Epithelial cell of prostate (primary cell): ENCODE data around the gene MLLT1.

Experiments
- DNase-seq: peaks from one replicate; pipeline ENCODE4 v3.0.0-alpha.2; 2011; ENCODE audit warnings: low read depth, low spot score
- H3K27ac ChIP-seq: fragments of 450-650 bp; 2 replicates; pipeline ENCODE4 v1.5.1; 2017; ENCODE audit warnings: mild to moderate bottlenecking

MLLT1 gene

GRCh38 chr19:6225232-6225865, 54.4 kb downstream of the MLLT1 start:
- no peak overlapping the region for H3K27ac ChIP-seq
- no peak for DNase-seq

- DNase-seq: no peak
Measured at GRCh38 chr19:6224308-6224675, 55.5 kb downstream of the MLLT1 start.

GRCh38 chr19:6223461-6224307, 56.1 kb downstream of the MLLT1 start:
- no peak overlapping the region for H3K27ac ChIP-seq

More at GRCh38 chr19:6224308-6224675, 55.5 kb downstream of the MLLT1 start:
- H3K27ac ChIP-seq: no peak overlapping the region

DNA sequence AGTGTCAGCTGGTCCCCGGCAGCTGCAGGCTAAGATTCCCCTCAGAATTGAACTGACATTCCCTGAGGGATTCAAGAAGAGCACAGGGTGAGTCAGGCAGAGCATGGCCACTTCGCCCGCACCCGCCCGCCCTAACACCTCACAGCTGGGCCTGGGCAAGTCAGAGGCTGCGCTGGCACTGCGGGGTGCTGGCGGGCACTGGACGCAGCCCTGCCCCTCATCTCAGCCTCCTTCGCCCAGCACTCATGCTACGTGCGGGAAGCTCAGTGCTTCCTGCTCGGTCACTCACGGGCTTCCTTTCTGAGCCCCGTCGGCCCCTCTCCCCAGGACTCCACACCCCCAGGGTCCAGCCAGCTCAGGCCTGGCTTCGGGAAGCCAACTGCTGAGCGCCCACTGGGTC, 56.9 kb downstream of the MLLT1 start:
- no peak overlapping the region for H3K27ac ChIP-seq
- no peak for DNase-seq

More at GRCh38 chr19:6223461-6224307, 56.1 kb downstream of the MLLT1 start:
- DNase-seq: no peak

GRCh38 chr19:6221878-6222746, 57.7 kb downstream of the MLLT1 start:
- no peak overlapping the region for H3K27ac ChIP-seq
- DNase-seq: no peak

GRCh38 chr19:6221220-6221877, 58.4 kb downstream of the MLLT1 start:
- no peak for DNase-seq
- H3K27ac ChIP-seq: no peak overlapping the region

GRCh38 chr19:6220385-6221191, 59.2 kb downstream of the MLLT1 start:
- H3K27ac ChIP-seq: no peak overlapping the region
- no peak for DNase-seq

DNA sequence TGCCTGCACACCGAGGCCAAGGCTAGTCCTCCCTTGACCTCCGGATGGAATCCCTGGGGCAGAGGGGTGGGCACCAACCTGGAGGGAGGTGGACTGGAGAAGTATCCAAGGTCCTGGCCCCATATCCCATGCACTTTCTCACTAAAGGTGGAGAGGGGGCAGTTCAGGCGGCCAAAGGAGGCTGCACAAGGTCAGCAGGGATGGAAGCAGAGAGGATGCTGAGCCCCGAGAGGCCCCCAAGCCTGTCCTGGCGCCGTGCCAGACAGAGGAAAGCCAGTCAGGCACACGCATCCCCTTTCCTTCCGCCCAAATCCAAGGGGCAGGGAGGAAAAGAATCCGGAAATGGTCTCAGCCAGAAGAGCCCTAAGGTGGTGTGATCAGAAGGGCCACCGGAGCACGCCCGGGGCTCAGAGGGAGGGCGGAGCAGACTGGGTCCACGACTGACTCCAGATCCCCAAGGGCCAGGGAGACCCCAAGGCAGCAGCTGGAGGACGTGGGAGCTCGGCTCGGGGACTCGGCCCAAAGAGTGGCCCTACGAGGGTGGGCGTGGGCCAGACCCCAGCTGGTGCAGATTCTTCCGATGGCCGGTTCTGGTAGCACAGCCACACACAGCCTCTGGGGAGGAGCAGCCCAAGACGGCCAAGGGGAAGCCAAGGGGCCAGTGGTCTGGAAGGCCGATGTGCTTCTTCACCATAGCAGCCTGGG, 60.0 kb downstream of the MLLT1 start:
- DNase-seq: no peak
- H3K27ac ChIP-seq: no peak overlapping the region

- no peak for DNase-seq
- no peak overlapping the region for H3K27ac ChIP-seq
Measured at GRCh38 chr19:6219147-6219525, 60.6 kb downstream of the MLLT1 start.

DNA sequence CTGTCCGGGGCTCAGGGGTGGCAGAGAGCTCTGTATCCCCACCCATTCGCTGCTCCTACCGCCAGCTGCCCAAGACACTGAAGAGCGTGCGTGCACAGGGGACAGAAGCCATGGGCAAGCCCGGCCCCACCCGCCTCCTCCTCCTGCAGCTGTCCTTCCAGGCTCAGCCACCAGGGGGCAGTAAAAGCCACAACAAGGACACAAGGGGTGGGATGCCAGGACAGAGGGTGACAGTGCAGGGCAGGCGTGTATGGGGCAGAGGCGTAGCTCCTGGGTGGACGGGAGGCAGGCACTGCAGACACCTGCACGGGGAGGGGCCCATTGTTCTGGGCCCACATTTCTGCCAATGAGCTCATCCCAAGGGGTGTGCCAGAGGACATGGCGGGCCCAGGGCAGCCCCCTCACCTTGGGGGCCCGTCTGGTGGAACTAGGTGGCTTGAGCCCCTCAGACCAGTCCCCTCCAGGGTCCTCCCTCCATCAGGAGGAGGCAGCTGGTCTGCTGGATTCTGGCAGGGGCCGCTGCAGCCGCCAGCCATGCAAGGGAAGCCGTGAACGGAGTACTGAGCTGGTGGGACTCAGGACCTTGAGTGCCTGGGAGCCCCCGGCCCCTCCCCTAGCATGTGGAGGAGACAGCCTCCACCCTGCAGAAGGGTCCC, 61.2 kb downstream of the MLLT1 start:
- no peak for DNase-seq
- H3K27ac ChIP-seq: no peak overlapping the region

DNA sequence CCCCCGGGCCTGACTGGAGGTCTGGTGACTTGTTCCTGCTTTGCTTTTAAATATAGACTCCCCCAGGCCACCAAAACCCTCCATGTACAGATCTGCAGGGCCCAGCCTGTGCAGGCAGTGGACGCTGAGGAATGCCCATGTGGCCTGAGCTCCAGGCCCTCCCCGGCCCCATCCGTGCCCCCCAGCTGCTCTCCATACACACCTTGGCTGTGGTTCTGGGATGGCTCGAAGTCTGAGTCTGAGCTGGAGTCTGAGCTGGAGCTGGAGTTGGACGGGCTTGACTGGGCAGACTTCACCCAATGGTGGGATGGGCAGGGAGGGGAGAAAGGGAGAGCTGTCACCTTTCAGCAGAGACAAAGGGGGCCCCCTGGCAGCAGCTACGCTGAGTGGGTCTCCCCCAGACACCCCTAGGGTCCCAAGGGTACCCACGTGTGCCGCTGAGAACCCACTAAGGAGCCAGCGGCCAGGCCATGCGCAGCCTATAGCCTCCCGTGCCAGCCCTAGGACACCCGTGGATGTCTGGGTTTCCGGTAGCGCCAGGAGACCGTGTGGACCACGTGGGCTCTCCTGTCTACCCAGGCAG, 61.9 kb downstream of the MLLT1 start:
- no peak for DNase-seq
- no peak overlapping the region for H3K27ac ChIP-seq

- DNase-seq: no peak
- H3K27ac ChIP-seq: no peak overlapping the region
Measured at GRCh38 chr19:6216996-6217751, 62.6 kb downstream of the MLLT1 start.

DNA sequence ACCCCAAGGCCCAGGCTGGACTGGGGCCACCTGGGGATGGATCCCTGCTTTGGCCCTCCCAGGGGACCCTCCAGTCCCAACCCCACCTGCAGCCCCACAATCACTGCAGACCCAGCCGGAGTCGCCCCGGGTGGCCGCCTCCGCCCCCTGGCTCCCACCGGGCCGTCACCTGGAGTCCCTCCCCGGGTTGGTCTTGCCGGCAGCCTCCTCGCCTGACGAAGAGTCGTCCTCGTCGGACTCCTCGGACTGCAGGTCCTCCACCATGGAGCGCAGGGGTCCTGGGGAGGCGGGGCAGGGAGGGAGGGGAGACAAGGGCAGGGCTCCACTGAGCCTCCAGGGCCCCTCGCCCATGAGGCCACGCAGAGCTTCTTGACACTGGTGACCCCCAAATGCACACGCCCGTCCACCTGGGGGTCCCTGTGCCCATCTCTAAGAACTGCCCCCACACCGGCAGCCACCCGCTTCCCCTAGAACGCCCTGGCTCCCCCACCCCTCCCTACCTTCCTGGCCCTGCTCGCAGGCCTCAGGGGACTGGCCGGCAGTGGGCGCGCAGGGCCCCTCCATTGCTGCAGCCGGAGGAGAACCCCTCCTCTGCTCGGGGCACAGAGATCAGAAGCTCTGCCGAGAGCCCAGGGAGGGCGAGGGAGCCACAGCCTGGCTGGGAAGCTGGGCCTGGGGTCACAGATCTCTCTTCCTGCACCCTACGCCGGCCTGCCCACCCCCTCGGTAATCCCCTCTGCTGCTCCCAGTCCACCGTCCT, 63.4 kb downstream of the MLLT1 start:
- H3K27ac ChIP-seq: no peak overlapping the region
- DNase-seq: no peak

DNA sequence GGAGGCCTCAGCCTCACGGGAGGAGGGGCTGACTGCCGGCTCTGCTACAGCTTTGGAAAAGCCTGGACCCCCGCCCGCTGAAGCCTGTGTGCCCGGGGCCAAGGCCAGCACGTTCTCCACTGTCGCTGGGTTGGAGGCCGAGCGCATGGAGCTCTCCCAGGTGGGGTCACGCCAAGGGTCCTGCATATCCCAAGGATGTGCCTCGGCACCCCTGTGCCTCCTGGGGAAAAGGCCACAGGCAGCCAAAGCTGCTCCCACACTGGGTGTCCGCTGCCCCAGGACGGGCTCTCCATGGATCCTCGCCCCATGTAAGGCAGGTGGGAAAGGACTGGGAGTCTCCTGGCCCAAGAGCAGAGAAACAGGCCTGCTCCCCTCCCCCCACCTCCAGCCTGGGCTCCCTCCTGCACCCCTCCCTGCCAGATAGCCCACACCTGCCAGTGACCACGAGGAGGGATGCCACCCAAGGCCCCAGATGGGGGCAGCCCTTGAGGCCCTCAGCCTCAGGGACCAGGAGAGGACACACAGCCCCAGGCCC, 64.0 kb downstream of the MLLT1 start:
- no peak for DNase-seq

GRCh38 chr19:6214881-6215541, 64.8 kb downstream of the MLLT1 start:
- H3K27ac ChIP-seq: no peak overlapping the region
- DNase-seq: no peak

More for the DNA sequence above, 64.0 kb downstream of the MLLT1 start:
- no peak overlapping the region for H3K27ac ChIP-seq
